Stimulated activated naive CD8-positive, alpha-beta T cell treated with anti-CD3 and anti-CD28 coated beads, Interleukin-15, Interleukin-2, amounts not matched to agents 100 ng/mL and 50 ng/mL, for 24 hours (primary cell): ENCODE measurements around the gene AFF3.
"Not testable (repeated sequence)": the region's sequence is repeated elsewhere in the genome, so short reads cannot be mapped to it uniquely, and the experiment has no call there.

Experiments used
- H3K27ac Mint-ChIP-seq: one replicate; pipeline ENCODE4 v1.8.0; 2021; ENCODE audit warnings: mild to moderate bottlenecking, mixed read lengths
- H3K27me3 Mint-ChIP-seq: one replicate; pipeline ENCODE4 v1.8.0; 2021; ENCODE audit warnings: mixed read lengths
- H3K36me3 Mint-ChIP-seq: one replicate; pipeline ENCODE4 v1.8.0; 2021; ENCODE audit warnings: low read depth, mixed read lengths
- H3K4me1 Mint-ChIP-seq: one replicate; pipeline ENCODE4 v1.8.0; 2021; ENCODE audit warnings: low read depth, mixed read lengths
- H3K4me3 Mint-ChIP-seq: one replicate; pipeline ENCODE4 v1.8.0; 2021; ENCODE audit warnings: mild to moderate bottlenecking, mixed read lengths
- H3K9me3 Mint-ChIP-seq: one replicate; pipeline ENCODE4 v1.8.0; 2021; ENCODE audit warnings: mixed read lengths

AFF3 gene

DNA sequence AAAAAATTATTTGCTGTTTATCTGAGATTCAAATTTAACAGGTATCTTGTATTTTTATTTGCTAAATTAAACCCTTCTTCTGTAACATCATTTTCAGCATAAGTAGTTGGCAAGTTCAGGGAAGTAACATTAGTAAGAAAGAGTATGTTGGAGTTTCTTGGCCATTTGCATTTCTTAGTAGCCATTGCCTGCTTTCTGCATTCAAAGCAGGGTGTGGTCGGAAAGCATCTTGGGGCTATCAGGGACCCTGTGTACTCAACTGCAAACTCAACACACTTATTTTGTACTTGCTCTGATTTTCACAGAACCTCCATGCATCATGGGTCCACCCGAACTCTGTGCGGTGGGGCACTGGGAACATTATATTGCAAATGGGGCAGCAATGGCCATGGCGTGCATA is 622.2 kb downstream of the AFF3 start:
- Mint-ChIP-seq H3K4me1 (no peaks in the 10 kb centered on the region), H3K27me3 (peaks cover 18% of the 10 kb centered on the region), H3K4me3 (no peak overlapping the region), H3K9me3 (no peaks in the 10 kb centered on the region), H3K36me3 (no peaks in the 10 kb centered on the region), H3K27ac (no peak overlapping the region)

DNA sequence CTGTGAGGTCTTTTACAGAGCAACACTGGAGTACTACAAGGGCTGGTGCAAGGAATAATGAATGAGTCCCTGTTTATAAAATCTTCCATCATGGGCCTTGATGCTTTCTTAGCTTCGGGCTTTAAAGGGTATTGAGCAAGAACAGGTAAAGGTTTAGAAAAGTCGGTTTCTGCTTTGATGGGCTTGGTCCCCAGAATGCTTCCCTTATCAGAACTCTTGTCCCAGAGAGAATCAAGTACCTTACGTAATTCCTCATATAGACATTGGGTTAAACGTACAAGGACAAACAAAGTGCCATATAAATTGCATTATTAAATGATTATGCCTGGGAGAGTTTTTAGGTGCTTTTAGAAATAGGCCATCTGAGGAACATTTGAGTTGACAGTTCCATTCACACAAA is 628.0 kb downstream of the AFF3 start:
- Mint-ChIP-seq H3K27me3 (peaks cover 22% of the 10 kb centered on the region), H3K4me3 (no peak overlapping the region), H3K9me3 (no peaks in the 10 kb centered on the region), H3K4me1 (no peaks in the 10 kb centered on the region), H3K36me3 (no peaks in the 10 kb centered on the region), H3K27ac (no peak overlapping the region)

DNA sequence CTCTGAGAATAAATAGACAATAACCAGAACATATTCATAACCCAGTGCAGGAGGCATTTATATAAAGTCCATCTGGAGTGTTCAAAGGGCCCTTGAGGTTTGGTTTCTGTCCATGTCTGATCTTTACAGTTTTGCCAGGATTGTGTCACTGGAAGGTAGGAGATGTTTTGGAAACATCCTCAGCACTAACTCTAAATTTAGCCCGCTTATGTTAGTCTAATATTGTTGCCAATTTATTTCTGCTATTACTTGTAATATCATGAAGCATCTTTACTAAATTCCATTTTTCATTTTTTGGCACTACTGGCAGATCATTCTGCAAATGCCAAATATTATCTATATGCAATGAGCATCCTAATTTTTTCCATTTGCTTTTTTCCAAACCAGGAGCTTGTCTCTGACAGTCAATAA is 630.2 kb downstream of the AFF3 start:
- no peak overlapping the region for H3K4me3 Mint-ChIP-seq
- H3K4me1 Mint-ChIP-seq: no peaks in the 10 kb centered on the region
- H3K36me3 Mint-ChIP-seq: no peaks in the 10 kb centered on the region
- H3K27ac Mint-ChIP-seq: no peak overlapping the region
- H3K9me3 Mint-ChIP-seq: no peaks in the 10 kb centered on the region
- H3K27me3 Mint-ChIP-seq: peaks cover 13% of the 10 kb centered on the region

DNA sequence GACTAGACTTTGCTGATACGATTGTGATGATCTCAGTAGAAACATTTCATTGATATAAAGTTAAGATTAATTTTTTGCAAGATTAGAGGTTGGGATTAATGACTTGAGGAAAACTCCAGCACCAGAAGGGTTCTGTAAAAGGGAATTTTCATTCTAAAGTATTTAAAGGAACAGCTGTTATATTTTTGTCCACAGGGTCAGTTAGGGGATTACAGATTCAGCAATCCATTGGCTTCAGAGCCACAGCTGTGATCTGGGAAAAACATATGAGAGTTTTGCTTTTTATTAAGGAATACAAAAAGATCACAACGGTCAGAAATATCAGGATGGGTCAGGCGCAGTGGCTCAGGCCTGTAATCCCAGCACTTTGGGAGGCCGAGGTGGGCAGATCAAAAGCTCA is 633.0 kb downstream of the AFF3 start:
- Mint-ChIP-seq H3K36me3 (no peaks in the 10 kb centered on the region), H3K27ac (no peak overlapping the region), H3K27me3 (no peaks in the 10 kb centered on the region), H3K9me3 (no peaks in the 10 kb centered on the region), H3K4me1 (peaks cover 20% of the 10 kb centered on the region), H3K4me3 (no peak overlapping the region)

DNA sequence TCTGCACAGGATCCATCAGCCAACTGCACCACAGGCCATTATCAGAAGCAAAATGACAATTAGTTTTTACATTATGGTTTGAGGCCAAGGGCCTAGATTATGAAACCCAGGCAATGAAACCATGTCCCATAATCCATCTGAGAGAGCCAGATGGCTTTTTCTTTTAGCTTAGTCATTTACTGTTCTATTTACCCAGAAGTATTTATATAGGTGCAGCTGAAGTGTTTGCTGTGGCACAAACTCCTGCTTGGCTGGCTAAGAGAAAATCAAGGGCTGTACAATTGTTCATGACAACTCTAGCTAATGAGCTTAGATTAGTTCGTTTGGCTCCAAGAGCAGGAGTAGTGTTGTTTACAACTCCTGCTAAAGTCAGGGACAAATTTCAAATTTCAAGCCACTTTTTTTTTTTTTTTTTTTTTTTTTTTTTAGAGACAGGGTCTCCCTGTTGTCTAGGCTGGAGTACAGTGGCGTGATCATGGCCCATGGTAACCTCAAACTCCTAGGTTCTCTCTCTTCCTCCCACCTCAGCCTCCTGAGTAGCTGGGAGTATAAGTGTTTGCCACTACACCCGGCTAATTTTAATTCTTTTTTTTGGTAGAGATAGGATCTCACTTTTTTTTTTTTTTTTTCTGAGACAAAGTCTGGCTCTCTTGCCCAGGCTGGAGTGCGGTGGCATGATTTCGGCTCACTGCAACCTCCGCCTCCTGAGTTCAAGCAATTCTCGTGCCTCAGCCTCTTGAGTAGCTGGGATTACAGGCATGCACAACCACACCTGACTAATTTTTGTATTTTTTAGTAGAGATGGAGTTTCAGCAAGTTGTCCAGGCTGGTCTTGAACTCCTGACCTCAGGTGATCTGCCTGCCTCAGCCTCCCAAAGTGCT is 634.2 kb downstream of the AFF3 start:
- H3K27me3 Mint-ChIP-seq: no peaks in the 10 kb centered on the region
- H3K4me3 Mint-ChIP-seq: no peak overlapping the region
- H3K36me3 Mint-ChIP-seq: no peaks in the 10 kb centered on the region
- no peaks in the 10 kb centered on the region for H3K9me3 Mint-ChIP-seq
- H3K27ac Mint-ChIP-seq: no peak overlapping the region
- H3K4me1 Mint-ChIP-seq: peaks cover 29% of the 10 kb centered on the region

DNA sequence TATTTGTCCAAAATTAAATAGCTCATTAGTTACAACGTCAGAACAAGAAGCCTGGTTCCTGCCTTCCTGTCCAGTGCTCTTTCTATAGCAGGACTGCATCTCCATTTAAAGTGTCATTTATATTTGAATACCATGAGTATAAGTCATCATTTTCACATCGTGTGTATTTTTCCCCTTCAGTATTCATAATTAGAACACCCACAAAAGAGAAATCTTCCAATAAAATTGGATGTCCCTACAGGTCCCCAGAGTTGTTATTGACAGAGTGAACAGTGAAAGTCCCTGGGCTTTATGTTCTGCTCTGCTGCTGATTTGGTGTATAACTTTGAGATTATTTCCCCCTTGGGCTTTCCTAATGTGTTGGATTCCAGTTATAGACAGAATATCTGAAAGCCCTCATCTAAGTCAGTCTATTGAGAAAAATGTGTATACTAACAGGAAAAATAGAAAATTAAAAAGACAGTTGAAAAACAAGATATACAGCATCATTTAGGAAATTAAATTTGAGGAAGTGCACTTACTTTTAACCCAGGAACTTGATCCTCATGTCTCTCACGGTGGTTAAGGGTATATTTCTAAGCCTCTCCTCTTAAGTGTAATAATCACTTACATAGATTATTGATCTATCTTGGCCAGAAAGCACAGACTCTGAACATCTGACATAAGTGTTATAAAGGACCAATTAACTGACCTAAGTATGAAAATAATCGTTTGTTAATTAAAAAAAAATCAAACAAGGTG is 637.4 kb downstream of the AFF3 start:
- Mint-ChIP-seq H3K4me3 (no peak overlapping the region), H3K27me3 (peaks cover under 1% of the 10 kb centered on the region), H3K36me3 (no peaks in the 10 kb centered on the region), H3K9me3 (no peaks in the 10 kb centered on the region), H3K27ac (peak overlapping the region; percentile 75), H3K4me1 (peaks cover 36% of the 10 kb centered on the region)

DNA sequence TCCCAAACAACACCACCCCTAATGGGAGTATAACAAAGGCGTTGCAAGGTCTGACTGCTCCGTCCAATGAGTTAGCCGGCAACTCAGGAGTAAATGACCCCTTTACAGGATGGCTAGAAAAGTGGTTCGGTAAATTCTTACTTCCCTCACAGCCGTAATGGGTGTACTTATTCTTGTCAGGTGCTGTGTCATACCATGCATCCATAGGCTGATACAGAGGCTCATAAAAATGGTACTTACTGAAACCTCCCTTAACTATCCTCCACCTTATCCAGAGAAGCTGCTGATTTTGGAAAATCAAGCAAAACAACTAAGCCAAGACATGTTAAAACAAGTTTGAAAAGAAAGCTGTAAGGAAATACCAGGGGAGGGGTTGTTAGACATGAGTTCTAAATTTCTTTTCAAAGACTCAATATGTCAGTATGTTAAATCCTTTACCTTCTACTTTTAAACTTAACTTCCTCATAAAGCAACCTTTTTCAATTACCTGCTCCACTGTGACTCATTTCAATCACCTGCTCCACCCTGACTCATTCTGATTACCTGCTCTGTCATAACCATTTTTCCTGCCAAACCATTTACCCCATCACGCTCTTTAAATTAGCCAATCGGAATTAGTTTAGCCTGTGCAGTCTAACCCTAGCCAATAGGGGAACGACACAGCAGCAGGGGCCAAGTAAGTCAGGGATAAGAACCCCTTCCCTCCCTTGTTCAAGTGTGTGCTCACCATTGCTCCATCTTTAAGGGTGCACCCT is 638.6 kb downstream of the AFF3 start:
- Mint-ChIP-seq H3K4me1 (peaks cover 36% of the 10 kb centered on the region), H3K27me3 (peaks cover 13% of the 10 kb centered on the region), H3K27ac (peak overlapping the region; percentile 80), H3K4me3 (peak overlapping the region; percentile 9)
- H3K9me3 Mint-ChIP-seq, H3K36me3 Mint-ChIP-seq: not testable (repeated sequence)

DNA sequence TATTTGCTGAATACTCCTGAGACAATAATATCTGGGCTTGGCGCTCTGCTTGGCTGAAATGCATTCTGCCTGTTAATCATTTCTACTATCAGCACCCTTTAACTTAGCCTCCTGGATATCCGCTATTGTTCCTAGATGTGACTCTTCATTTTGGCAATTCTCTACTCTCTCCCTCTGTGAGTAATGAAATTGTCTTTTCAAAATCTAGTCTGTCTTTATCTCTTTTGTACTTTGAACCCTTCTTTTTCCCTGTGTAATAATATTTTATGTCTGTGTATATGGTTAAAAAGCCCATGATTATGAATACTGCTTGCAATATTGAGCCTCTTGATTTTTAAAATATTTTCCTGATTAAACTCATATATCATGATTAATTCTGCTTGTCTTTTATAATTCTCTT is 646.4 kb downstream of the AFF3 start:
- Mint-ChIP-seq H3K27ac (peak overlapping the region; percentile 9), H3K4me3 (no peak overlapping the region), H3K9me3 (no peaks in the 10 kb centered on the region), H3K36me3 (no peaks in the 10 kb centered on the region), H3K4me1 (peaks cover 38% of the 10 kb centered on the region), H3K27me3 (peaks cover 15% of the 10 kb centered on the region)
